ENCODE results near the gene KLRG1.

- TF ChIP-seq RCOR1 (IDR thresholded peaks at IDR 0.05; ENCODE audit: low read length) (no peak), PBX3 (IDR thresholded peaks at IDR 0.05) (no peak), NFIC (IDR thresholded peaks at IDR 0.05; ENCODE audit: borderline replicate concordance) (no peak), EP300 (IDR thresholded peaks at IDR 0.05; ENCODE audit: borderline replicate concordance in 1 of 2, low read depth in 1 of 2, low read length in 1 of 2) (no peak), CTCF (IDR thresholded peaks at IDR 0.05) (no peak), FOXM1 (IDR thresholded peaks at IDR 0.05; ENCODE audit: low read depth) (no peak), RFX5 (IDR thresholded peaks at IDR 0.05; ENCODE audit: low read length) (no peak), EZH2phosphoT487 (IDR thresholded peaks at IDR 0.05; ENCODE audit: borderline replicate concordance, low read depth) (no peak), RXRA (IDR thresholded peaks at IDR 0.05; ENCODE audit: borderline replicate concordance, low read depth) (no peak), USF1 (IDR thresholded peaks at IDR 0.05; ENCODE audit: borderline replicate concordance, low read depth) (no peak), REST (IDR thresholded peaks at IDR 0.05; ENCODE audit: low read depth, low read length) (no peak), USF2 (IDR thresholded peaks at IDR 0.05; ENCODE audit: borderline replicate concordance, low read depth, low read length) (no peak), MAX (IDR thresholded peaks at IDR 0.05; ENCODE audit: low read depth) (no peak), SMC3 (IDR thresholded peaks at IDR 0.05; ENCODE audit: low read depth, low read length) (no peak)
Observed at GRCh38 chr12:8953773-8954402, 35.5 kb upstream of the KLRG1 start.
